Thymus (tissue), 11 donors: ENCODE measurements around the gene SH3D19. TPM values are rescaled to one million over a fixed set of nuclear protein-coding genes. Genes with fewer than 3 reads are reported as not detected.
"Not testable (repeated sequence)": the region's sequence is repeated elsewhere in the genome, so short reads cannot be mapped to it uniquely, and the experiment has no call there.

Source experiments
- DNase-seq, 9 donors: peaks; one replicate each; pipeline ENCODE4 v3.0.0-alpha.2; 2013; ENCODE audit warnings: low spot score in 9 of 9, low read depth in 6 of 9, missing footprints in 1 of 9
- H3K27ac ChIP-seq, 2 donors: one replicate each; pipeline ENCODE4 v1.5.1; 2013; ENCODE audit warnings: control low read depth in 1 of 2, low read depth in 1 of 2, low read length in 1 of 2, mild to moderate bottlenecking in 1 of 2, moderate library complexity in 1 of 2
- H3K27me3 ChIP-seq, 2 donors: one replicate each; pipeline ENCODE4 v1.5.1; 2013; ENCODE audit warnings: low read length in 1 of 2; ENCODE audit not compliant: control insufficient read depth in 2 of 2, insufficient read depth in 1 of 2
- H3K36me3 ChIP-seq, 2 donors: one replicate each; pipeline ENCODE4 v1.5.1; 2013; ENCODE audit warnings: low read length in 1 of 2, mild to moderate bottlenecking in 1 of 2, moderate library complexity in 1 of 2; ENCODE audit not compliant: control insufficient read depth in 2 of 2, insufficient read depth in 2 of 2
- H3K4me1 ChIP-seq, 2 donors: one replicate each; pipeline ENCODE4 v1.5.1; 2013; ENCODE audit warnings: low read length in 2 of 2; ENCODE audit not compliant: control insufficient read depth in 2 of 2, insufficient read depth in 2 of 2
- H3K4me3 ChIP-seq, 2 donors: one replicate each; pipeline ENCODE4 v1.5.1; 2013; ENCODE audit warnings: low read length in 2 of 2, control low read depth in 1 of 2, mild to moderate bottlenecking in 1 of 2
- H3K9me3 ChIP-seq, 2 donors: one replicate each; pipeline ENCODE4 v1.5.1; 2013; ENCODE audit warnings: low read length in 1 of 2, mild to moderate bottlenecking in 1 of 2; ENCODE audit not compliant: control insufficient read depth in 2 of 2, insufficient read depth in 1 of 2
- WGBS: extraction: QIAGEN DNeasy Blood & Tissue Kit; methylation state at CpG from one replicate; pipeline ENCODE4 v1.1.7; 2013; 5-methylcytosine and 5-hydroxymethylcytosine counted together
- polyA plus RNA-seq: library from polyadenylated mRNA; stranded (reverse); fragments of 200-250 nt; gene quantifications from one replicate; pipeline ENCODE4 v1.2.3, GENCODE V29; 2013
- total RNA-seq: library from RNA; stranded (reverse); fragments of 120-200 nt; gene quantifications from one replicate; pipeline ENCODE4 v1.2.4, GENCODE V29; 2013
- donor health status: healthy.

Gene SH3D19
- total and polyA plus RNA-seq, 2 donors = 4.6 to 8.4 TPM

- WGBS = 79% methylated on average over 3 of the region's 3 CpGs
- DNase-seq = no peak
- Histone ChIP-seq H3K9me3 (no peaks in the 10 kb centered on the region), H3K27ac (no peak overlapping the region), H3K4me3 (no peak overlapping the region), H3K36me3 (no peaks in the 10 kb centered on the region), H3K4me1 (peaks cover 0 to 4% of the 10 kb centered on the region in 2 donors), H3K27me3 (no peaks in the 10 kb centered on the region)
These were observed 232.2 kb downstream of the SH3D19 start for GRCh38 chr4:151093203-151093602.

- 96% methylated on average over 3 of the region's 3 CpGs for WGBS
- Histone ChIP-seq H3K27ac (no peak overlapping the region), H3K4me3 (no peak overlapping the region)
These were observed 232.9 kb downstream of the SH3D19 start for GRCh38 chr4:151092488-151092887.

GRCh38 chr4:151091047-151091446 is 234.4 kb downstream of the SH3D19 start:
- no peaks in the 10 kb centered on the region for H3K9me3 ChIP-seq
- H3K4me3 ChIP-seq = no peak overlapping the region
- no peak overlapping the region for H3K27ac ChIP-seq
- no peaks in the 10 kb centered on the region for H3K36me3 ChIP-seq
- H3K27me3 ChIP-seq = no peaks in the 10 kb centered on the region
- H3K4me1 ChIP-seq = no peaks in the 10 kb centered on the region
- WGBS = 97% methylated on average over 2 of the region's 2 CpGs
- no peak for DNase-seq

More at GRCh38 chr4:151092488-151092887, 232.9 kb downstream of the SH3D19 start:
- Histone ChIP-seq H3K4me1 (no peaks in the 10 kb centered on the region), H3K9me3 (no peaks in the 10 kb centered on the region), H3K27me3 (no peaks in the 10 kb centered on the region), H3K36me3 (no peaks in the 10 kb centered on the region)
- DNase-seq = no peak

- no peaks in the 10 kb centered on the region for H3K4me1 ChIP-seq
- H3K27me3 ChIP-seq = no peaks in the 10 kb centered on the region
- H3K36me3 ChIP-seq = no peaks in the 10 kb centered on the region
- H3K4me3 ChIP-seq = no peak overlapping the region
- H3K27ac ChIP-seq = no peak overlapping the region
- WGBS = 94% methylated on average over 8 of the region's 8 CpGs
- DNase-seq = no peak
- H3K9me3 ChIP-seq = no peaks in the 10 kb centered on the region
These were observed 237.9 kb downstream of the SH3D19 start for GRCh38 chr4:151087467-151087866.

GRCh38 chr4:151077978-151078377 is 247.4 kb downstream of the SH3D19 start:
- not testable (repeated sequence) for H3K9me3 ChIP-seq, H3K36me3 ChIP-seq, H3K4me1 ChIP-seq, H3K27ac ChIP-seq, DNase-seq, H3K27me3 ChIP-seq, H3K4me3 ChIP-seq
- WGBS = 96% methylated on average over 2 of the region's 2 CpGs

- Histone ChIP-seq H3K9me3 (no peaks in the 10 kb centered on the region), H3K4me3 (no peak overlapping the region), H3K4me1 (no peaks in the 10 kb centered on the region), H3K27me3 (no peaks in the 10 kb centered on the region), H3K36me3 (no peaks in the 10 kb centered on the region), H3K27ac (no peak overlapping the region)
- no peak for DNase-seq
These were observed 250.9 kb downstream of the SH3D19 start for GRCh38 chr4:151074416-151074916.

Other genes with a start within 250 kb of the SH3D19 start
- gene RPS3A, start 226.0 kb downstream of the SH3D19 start, total RNA-seq = 5,602 TPM
- gene RPS3A, start 226.0 kb downstream of the SH3D19 start, polyA plus RNA-seq = 6,423 TPM
- not detected for gene PRSS48, start 48.4 kb downstream of the SH3D19 start, total RNA-seq
- gene PRSS48, start 48.4 kb downstream of the SH3D19 start, polyA plus RNA-seq = 0.07 TPM
- gene FHIP1A, start 83.6 kb upstream of the SH3D19 start, total RNA-seq = 3.6 TPM
- gene FHIP1A, start 83.6 kb upstream of the SH3D19 start, polyA plus RNA-seq = 0.62 TPM